ENCODE data around the gene FTO. TPM values are rescaled to one million over a fixed set of nuclear protein-coding genes. Genes with fewer than 3 reads are reported as not detected.

The FTO gene
- total and polyA plus RNA-seq, 2 of the 13 experiments (the other 11 are each of a cell fraction or from before 2014, with no cell fraction given) = 41.6 to 55.8 TPM

DNA sequence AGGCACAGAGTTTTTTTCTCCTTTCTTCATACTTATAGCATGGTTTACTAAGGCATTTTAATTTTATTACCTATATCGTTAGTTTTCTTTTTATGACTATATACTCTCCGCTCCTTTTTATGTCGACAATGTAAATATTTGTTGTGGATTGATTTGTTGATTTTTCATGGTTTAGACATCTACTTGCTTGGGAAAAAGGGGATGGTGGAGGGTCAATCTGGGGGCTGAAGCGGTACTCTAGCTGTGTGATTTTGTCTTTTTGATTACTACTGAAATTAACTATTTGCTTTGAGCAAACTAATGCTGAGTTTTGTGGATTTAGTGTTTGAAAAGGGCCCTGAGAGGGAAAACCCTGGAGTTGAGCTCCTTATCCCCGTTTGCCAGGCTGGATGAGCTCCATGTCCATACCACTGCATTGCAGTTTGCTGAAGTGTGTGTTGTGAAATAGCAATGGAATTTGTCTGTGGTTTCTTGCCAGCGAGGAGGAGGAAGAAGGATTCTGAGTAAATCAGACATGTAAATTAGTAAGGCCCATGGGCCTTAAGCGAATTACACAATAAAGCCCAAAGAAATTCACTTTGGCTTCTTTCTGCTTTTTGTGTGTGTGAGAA is 72.0 kb downstream of the FTO start (continued):
- TF ChIP-seq FOXO1 (CRISPR knock-in tag; IDR thresholded peaks at IDR 0.05) = peak; percentile 54; the same call in 1 of the 2 replicates
- TF ChIP-seq PPARG (CRISPR knock-in tag; conservative IDR thresholded peaks at IDR 0.05) = no peak
- TF ChIP-seq, protein P1, sequence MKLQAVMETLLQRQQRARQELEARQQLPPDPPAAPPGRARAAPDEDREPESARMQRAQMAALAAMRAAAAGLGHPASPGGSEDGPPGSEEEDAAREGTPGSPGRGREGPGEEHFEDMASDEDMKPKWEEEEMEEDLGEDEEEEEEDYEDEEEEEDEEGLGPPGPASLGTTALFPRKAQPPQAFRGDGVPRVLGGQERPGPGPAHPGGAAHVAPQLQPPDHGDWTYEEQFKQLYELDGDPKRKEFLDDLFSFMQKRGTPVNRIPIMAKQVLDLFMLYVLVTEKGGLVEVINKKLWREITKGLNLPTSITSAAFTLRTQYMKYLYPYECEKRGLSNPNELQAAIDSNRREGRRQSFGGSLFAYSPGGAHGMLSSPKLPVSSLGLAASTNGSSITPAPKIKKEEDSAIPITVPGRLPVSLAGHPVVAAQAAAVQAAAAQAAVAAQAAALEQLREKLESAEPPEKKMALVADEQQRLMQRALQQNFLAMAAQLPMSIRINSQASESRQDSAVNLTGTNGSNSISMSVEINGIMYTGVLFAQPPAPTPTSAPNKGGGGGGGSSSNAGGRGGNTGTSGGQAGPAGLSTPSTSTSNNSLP (IDR thresholded peaks at IDR 0.05; ENCODE audit: low read depth, low read length) = peak; percentile 16; the same call in 1 of the 2 replicates
- TF ChIP-seq, protein P2, sequence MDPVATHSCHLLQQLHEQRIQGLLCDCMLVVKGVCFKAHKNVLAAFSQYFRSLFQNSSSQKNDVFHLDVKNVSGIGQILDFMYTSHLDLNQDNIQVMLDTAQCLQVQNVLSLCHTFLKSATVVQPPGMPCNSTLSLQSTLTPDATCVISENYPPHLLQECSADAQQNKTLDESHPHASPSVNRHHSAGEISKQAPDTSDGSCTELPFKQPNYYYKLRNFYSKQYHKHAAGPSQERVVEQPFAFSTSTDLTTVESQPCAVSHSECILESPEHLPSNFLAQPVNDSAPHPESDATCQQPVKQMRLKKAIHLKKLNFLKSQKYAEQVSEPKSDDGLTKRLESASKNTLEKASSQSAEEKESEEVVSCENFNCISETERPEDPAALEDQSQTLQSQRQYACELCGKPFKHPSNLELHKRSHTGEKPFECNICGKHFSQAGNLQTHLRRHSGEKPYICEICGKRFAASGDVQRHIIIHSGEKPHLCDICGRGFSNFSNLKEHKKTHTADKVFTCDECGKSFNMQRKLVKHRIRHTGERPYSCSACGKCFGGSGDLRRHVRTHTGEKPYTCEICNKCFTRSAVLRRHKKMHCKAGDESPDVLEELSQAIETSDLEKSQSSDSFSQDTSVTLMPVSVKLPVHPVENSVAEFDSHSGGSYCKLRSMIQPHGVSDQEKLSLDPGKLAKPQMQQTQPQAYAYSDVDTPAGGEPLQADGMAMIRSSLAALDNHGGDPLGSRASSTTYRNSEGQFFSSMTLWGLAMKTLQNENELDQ (CRISPR knock-in tag; IDR thresholded peaks at IDR 0.05; ENCODE audit: borderline replicate concordance) = peak; percentile 35; the same call in 1 of the 2 replicates
- peak; percentile 77 for TF ChIP-seq FOXA3 (CRISPR knock-in tag; IDR thresholded peaks at IDR 0.05)
- peak; percentile 84 for TF ChIP-seq ELF3 (CRISPR knock-in tag; IDR thresholded peaks at IDR 0.05)
- TF ChIP-seq, protein P3, sequence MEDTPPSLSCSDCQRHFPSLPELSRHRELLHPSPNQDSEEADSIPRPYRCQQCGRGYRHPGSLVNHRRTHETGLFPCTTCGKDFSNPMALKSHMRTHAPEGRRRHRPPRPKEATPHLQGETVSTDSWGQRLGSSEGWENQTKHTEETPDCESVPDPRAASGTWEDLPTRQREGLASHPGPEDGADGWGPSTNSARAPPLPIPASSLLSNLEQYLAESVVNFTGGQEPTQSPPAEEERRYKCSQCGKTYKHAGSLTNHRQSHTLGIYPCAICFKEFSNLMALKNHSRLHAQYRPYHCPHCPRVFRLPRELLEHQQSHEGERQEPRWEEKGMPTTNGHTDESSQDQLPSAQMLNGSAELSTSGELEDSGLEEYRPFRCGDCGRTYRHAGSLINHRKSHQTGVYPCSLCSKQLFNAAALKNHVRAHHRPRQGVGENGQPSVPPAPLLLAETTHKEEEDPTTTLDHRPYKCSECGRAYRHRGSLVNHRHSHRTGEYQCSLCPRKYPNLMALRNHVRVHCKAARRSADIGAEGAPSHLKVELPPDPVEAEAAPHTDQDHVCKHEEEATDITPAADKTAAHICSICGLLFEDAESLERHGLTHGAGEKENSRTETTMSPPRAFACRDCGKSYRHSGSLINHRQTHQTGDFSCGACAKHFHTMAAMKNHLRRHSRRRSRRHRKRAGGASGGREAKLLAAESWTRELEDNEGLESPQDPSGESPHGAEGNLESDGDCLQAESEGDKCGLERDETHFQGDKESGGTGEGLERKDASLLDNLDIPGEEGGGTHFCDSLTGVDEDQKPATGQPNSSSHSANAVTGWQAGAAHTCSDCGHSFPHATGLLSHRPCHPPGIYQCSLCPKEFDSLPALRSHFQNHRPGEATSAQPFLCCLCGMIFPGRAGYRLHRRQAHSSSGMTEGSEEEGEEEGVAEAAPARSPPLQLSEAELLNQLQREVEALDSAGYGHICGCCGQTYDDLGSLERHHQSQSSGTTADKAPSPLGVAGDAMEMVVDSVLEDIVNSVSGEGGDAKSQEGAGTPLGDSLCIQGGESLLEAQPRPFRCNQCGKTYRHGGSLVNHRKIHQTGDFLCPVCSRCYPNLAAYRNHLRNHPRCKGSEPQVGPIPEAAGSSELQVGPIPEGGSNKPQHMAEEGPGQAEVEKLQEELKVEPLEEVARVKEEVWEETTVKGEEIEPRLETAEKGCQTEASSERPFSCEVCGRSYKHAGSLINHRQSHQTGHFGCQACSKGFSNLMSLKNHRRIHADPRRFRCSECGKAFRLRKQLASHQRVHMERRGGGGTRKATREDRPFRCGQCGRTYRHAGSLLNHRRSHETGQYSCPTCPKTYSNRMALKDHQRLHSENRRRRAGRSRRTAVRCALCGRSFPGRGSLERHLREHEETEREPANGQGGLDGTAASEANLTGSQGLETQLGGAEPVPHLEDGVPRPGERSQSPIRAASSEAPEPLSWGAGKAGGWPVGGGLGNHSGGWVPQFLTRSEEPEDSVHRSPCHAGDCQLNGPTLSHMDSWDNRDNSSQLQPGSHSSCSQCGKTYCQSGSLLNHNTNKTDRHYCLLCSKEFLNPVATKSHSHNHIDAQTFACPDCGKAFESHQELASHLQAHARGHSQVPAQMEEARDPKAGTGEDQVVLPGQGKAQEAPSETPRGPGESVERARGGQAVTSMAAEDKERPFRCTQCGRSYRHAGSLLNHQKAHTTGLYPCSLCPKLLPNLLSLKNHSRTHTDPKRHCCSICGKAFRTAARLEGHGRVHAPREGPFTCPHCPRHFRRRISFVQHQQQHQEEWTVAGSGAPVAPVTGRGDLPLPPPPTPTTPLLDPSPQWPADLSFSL (CRISPR knock-in tag; IDR thresholded peaks at IDR 0.05) = 0 out of 2 replicates have a peak, but pooled peaks have one; percentile 62
- peak; percentile 80; the same call in 1 of the 2 replicates for TF ChIP-seq HDAC2 (CRISPR knock-in tag; IDR thresholded peaks at IDR 0.05)
- 0 out of 2 replicates have a peak, but pooled peaks have one; percentile 18 for TF ChIP-seq RFX3 (CRISPR knock-in tag; IDR thresholded peaks at IDR 0.05)
- peak; percentile 34; the same call in 1 of the 2 replicates for TF ChIP-seq FOXJ3 (CRISPR knock-in tag; IDR thresholded peaks at IDR 0.05; ENCODE audit: borderline replicate concordance)
- TF ChIP-seq NR2F6 (IDR thresholded peaks at IDR 0.05) = no peak; the same call in 1 of the 2 replicates
- peak; percentile 42; the same call in 1 of the 2 replicates for TF ChIP-seq NR2F6 (CRISPR knock-in tag; IDR thresholded peaks at IDR 0.05)
